ENCODE results near the gene WIPI1.

GRCh38 chr17:68501074-68501473 is 43.8 kb upstream of the WIPI1 start:
- TF ChIP-seq CTCF (IDR thresholded peaks at IDR 0.05) = no peak
- no peak for TF ChIP-seq POLR2AphosphoS5 (IDR thresholded peaks at IDR 0.05)
